HG02943 (cell line): ENCODE data around the gene PRPF40B.

Experiments
- ATAC-seq: cut with Tn5 transposase; IDR thresholded peaks from one replicate; pipeline ENCODE4 v1.9.1; 2021; ENCODE audit warnings: mild to moderate bottlenecking, low read depth, moderate library complexity; ENCODE audit not compliant: unreplicated experiment

PRPF40B gene

DNA sequence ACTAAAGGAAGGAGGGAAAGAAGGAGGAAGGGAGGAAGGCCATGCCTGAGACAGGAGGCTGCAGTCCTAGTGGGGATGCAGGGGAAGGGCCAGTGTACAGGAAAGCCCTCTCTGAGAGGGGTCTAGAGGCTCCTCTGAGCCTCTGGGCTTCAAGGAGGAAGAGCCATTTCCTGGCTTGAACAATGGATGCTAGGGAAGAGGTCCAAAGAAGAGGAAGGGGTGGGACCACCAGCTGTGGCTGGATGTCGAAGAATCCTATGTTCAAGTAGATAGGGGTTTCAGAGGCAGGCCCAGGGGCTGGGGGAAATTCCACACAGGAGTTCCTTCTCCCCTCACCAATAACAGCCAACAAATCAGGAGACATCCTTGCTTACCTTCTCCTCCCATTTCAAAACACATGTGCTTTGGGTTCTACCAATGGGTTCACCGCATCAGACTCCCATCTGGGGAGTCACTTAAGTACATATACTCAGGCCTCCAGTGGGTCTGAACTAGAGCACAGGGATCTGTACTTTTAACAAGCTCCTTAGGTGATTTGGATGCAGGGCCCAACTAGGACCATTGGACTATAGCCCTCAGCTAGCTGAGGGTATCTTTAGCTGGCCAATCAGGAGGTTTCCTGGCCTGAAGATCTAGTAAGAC lies 32.4 kb downstream of the PRPF40B start:
- no peak for ATAC-seq

DNA sequence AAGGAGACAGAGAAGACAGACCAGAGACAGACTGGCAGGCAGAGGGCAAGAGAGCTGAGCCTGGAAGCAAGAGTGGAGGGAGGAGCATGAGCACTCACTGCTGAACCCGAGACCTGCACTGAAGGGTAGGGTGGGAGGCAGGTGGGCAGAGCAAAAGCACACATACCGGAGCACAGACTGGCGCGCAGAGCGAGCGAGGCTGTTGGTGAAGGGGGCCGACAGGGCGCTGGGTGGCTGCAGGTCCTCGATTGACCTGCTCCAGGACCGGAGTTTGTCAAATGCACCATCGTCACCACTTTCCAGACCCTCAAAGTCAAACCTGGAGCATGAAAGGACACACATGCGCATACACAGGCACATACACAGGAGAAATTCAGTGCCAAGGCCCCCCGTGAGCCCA lies 34.9 kb downstream of the PRPF40B start:
- no peak for ATAC-seq

DNA sequence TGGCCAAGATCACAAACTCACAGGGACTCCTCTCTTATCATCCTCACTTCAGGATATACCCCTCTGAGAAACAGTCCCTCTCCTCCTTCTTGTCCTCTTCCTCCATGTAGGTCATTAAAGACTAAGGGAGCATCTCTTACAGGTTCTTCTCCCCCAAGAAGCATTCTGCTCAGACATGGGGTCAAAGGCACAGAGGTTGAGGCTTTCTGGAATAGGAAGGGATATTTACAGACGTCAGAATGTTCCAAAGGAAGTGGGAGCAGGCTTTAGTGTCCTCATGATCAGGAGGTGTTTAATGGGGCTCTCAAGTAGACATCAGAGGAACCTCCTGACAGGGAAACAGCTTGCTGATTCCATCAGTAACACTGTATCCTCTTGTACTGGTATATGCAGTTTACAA lies 36.4 kb downstream of the PRPF40B start:
- ATAC-seq, result no peak

DNA sequence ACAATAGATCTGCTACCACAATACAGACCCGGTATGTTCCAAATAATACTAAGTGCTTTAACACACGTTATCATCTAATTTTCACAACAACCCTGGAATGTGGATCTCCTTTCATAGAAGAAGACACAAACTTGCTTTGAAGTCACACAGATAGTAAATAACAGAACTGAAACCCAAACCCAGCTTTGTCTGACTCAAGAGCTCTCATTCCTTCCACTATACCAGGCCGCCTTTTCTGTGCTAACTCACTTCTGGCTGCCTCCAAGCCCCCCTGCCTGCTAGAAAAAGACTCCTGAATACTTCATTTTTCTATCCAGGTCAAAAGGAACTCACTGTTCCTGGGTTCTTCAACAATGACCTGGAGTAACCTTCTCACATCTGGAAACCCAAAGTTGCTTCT lies 37.8 kb downstream of the PRPF40B start:
- no peak for ATAC-seq

DNA sequence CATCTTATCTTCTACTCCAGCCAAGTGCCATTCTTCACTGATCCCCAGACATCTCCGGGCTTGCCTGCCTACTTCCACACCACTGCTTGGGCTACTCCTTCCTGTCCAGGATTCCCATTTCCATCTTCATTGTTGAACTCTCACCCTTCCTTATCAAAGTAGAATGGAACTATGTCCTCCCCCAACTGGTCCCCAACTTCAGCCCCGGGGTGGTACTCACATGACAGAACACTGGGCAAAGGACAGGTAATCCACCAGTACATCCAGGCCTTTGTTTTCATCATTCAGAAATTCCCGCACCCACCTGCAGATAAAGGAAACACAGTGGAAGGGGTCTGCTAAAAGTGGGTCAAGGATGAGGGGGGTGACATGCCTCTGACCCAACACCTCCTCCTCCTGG lies 38.4 kb downstream of the PRPF40B start:
- no peak for ATAC-seq

DNA sequence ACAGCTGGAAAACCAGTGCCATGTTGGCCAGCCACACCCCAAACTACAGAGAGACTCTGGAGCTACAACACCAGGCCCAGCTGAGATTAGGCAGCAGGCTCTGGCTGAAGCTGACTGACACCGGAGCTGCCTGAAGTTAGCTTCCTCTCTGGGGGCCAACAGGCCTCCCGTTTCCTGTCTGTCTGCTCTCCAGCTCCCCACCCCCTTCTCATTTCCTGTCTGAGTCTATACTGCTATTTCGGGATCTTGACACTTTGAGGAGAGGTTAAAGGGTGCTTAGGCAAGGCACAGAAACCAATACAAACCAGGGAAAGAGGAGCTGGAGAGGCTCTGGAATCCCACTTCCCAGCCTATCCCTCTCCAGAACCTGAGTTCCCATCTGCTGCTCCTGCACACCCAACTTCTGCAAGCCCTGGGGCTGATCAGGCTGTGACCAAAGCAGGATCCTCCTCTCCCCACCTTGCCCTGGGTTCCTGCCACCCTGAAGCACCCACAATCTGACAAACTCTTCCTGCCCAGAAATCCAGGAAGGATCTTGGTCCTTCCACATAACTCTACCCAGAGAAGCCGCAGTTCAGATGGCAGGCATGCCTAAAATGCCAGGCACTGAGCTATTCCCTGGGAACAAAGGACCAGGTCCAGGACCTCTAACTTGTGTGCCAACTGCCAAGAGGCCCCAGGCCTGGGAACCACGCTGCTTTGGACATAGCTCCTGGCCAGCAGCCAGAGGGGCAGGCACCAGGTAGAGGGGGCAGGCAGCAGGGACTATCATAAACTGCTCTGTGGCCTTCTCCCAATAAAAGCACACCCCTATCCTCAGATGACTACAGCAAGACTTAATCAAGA lies 39.9 kb downstream of the PRPF40B start:
- ATAC-seq, result peak; percentile 65

DNA sequence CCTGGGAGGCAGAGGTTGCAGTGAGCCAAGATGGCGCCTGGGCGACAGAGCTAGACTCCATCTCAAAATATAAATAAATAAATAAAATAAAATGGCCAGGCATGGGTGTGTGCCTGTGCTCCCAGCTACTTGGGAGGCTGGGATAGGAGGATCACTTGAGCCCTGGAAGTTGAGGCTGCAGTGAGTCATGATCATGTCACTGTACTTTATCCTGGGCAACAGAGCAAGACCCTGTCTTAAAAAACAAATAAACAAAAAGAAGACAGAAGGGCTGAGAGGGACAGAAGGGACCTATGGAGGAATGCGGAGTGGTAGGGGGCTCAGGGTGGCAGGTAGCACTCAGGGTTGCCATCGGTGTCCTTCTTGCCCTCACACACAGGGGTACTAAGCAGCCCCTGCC lies 40.8 kb downstream of the PRPF40B start:
- no peak for ATAC-seq

DNA sequence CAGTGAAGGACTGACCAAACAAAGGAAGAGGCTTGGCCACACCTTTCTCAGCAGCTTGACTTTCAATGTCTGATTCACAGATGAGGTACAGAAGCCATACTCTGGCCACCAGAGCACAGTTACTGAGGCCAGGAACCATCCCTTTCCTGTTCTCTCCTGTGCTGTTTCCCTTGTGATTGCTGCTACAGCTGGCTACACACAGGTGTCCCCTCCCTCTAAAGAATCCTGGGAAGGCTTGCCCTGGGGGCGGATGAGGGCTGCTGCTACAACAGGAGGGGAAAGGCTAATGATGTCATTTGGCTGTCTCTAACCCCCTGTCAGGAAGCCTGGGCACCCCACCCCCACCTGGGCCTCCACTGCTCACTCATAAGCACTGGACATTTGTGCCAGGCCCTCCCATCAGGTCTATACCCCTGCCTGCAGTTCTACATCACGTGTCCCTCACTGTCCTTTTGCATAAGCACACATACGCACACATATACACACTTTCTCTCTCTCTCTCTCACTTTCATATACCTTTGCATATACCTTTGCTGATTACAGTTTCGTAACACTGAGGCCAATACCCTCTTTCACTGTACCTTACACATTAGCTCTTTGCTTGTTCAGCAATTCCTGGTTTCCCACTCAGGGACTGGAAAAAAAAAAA lies 41.4 kb downstream of the PRPF40B start:
- peak; percentile 70 for ATAC-seq

DNA sequence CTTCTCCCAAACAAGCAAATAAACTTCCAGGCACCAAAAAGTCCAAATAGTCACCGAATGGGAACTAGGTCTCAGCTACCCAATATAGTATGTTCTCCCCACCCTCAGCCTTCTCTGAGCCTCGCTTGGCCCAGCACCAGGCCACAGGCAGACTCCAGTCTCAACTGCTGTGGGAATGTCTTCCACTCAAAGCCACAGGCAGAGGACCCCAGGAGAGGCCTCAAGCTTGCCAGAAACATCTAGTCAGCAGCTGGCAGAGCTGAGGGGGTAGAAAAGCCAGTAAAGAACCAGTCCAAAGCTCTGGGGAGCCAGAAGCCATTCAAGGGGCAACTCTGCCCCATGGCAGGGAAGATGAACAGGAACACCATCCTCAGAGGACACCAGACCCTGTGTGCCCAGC lies 42.0 kb downstream of the PRPF40B start:
- no peak for ATAC-seq

DNA sequence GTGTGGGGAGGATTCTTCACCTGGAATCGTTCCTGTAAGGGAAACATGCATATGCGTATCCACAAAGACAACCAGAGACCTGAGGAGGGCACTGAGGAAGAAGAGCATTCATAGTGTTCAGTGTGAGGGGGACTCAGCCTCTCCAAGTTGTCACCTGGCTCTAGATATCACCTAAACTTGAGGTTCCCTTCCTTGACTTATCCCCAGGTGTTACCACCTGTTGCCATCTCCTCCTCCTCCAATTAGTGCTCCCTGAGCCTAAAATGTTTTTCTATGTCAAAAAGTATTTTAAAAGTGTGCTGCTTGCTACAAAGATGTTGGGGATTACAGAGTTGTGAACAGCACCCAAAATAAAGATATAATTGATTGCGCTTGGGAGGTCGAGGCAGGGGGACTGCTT lies 42.8 kb downstream of the PRPF40B start:
- ATAC-seq, result no peak

DNA sequence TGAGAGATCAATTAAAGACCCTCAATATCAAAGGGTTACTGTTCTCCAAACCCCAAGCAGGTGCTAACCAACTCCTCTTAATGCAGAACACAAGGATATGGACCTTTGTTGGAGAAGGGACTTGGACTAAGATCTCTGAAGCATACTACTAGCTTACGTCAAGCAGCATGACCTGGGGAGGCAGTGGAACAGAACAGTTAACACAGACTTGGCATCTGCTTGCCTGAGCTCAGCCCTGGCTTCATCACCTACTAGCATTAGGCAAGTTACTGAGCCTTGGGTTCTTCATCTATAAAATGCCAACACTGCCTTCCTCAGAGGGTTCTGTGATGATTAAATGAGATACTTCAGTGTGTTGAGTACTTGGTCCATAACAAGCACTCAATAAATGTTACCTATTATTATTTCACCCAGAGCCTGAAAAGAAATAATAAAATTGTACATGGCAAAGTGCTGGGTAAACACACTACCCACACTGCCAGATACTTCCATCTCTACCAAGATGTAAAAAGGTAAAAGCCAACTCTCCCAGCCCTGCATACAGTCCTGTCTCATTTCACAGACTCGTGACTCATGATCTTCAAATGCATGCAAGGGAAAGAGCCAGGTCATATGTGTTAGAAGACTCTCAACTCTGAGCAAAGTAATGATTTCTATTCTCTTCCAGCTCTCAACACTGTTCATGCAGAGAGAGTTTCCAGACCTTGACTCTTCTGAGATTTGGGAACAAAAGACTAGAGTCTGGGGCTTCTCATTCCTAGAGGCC lies 44.1 kb downstream of the PRPF40B start:
- no peak for ATAC-seq

DNA sequence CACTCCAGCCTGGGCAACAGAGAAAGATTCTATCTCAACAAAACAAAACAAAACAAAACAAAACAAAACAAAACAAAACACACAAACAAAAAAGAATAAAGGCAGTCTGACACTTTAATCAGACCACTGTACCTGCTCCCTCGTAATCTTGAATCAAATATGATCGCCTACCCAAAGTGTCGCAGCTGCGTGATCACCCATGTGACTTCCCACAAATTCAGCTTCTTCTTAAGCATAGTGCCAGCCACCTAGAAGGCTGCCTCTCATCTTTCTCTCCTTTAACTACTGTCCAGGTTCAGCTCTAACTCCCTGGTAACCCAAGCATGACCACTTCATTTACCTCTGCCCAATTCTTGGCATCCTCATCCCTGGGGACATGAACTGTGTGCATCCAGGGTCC lies 46.4 kb downstream of the PRPF40B start:
- no peak for ATAC-seq

DNA sequence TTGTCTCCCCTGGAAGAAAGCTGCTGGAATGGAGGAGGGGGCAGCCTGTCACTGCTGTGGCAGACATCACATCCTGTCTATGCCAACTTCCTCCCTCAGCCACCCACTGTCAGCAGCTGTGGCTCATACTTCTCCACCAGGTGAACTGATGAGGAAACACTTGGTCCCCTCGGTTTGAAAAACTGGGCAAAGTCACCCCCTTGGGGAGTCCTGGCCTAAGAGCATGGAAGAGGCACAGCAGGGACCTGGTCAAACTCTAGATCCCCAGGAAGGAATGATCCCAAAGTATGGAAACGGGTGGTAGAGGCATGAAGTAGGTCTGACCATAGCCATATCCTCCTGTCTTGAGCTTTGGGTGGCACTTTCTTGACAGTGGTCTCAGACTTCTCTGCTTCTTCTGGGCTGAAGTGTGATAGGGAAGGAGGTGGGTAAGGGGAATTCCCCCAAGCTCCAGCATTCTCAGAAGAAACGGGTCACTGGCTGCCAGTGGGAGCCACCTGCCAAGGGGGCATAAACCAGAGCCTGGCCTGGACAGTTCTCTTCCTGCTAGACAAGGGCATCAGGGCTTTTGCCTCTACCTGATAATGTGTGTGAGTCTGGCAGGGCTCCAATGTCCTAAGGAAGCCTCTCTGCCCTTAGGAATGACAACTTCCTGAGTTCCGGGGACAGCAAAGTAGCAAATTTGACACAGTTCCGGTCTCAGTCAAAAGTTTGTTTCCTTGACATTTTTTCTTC lies 47.8 kb downstream of the PRPF40B start:
- no peak for ATAC-seq

DNA sequence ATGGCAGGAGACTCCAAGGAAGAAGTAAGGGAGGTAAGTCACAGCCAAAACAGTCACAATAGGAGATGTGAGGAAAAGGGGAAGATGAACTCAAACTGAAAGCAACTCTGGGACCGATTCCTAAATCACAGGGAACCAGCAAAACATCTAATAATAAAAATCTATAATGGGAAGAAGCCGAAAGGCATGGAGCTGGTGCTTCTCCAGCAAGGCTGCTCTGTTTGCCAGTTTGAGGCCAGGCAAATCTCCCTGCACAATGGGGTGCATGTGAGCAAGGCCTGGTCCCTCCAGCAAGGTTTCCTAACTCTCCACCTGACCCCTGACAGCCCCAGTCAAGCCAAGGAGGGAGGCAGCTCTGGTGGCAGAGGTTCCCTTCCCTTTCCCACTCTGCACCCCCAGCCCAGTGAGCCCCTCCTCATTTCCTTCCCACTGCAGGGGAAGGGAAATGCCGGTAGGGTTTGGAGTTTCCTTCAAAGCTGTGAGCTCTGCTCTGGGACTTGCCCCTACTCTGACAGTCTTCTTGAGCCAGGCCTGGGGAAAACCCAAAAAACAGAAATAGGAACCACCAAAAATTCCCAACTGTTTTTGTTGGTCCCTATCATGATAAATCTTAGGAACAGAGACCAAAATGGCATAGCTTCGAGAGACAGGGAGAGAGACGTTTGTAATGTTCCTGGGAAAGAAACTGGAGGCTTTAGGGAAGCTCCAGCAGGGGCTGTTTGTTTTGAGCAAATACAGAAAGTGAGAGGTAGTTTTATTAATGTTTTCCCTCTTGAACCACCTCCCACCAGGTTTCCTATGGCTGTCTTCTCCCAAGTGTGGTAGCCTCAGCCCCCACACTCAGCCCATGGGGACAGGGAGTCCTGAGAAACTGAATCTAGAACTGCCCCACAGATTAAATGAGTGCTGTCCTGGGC lies 49.2 kb downstream of the PRPF40B start:
- no peak for ATAC-seq

DNA sequence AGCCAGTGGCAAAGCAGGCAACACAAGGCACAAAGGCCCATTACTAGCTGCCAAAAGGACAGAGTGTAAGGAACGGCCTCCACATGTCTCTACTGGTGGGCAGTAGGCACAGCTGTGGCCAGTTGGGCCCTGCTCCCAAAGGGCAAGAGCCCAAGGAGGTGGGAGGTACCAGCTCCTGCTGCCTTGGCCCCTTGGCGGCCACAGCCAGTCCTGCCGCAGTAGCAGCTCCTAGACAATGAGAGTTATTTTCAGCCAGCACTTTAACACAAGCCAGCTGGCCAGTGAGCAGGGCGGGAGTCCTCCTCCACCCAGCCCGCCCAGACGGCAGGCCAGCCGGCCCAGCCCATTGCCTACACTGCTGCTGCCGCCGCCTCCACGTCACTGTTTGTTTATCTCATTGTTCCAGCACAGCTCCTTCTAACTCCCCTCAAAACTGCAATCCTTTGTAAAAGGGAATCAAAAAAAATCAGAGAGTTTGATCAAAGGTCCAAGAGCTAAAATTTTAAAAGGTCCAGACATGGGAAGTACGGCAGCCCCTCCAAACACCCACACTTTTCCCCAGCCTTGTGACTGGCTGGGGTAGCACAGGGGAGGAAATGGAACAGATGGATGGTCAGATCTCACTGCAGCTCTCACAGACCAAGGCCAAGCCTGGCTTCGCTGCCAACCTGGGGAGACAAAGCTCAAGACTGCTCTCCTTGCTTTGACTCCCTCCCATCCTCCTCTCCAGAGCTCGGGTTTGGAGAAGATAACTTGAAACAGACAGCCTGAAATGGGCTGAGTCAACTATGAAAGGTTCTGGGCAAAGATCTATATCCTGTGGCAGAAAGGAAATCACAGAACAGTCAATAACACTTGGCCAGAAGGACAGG lies 50.3 kb downstream of the PRPF40B start:
- no peak for ATAC-seq

DNA sequence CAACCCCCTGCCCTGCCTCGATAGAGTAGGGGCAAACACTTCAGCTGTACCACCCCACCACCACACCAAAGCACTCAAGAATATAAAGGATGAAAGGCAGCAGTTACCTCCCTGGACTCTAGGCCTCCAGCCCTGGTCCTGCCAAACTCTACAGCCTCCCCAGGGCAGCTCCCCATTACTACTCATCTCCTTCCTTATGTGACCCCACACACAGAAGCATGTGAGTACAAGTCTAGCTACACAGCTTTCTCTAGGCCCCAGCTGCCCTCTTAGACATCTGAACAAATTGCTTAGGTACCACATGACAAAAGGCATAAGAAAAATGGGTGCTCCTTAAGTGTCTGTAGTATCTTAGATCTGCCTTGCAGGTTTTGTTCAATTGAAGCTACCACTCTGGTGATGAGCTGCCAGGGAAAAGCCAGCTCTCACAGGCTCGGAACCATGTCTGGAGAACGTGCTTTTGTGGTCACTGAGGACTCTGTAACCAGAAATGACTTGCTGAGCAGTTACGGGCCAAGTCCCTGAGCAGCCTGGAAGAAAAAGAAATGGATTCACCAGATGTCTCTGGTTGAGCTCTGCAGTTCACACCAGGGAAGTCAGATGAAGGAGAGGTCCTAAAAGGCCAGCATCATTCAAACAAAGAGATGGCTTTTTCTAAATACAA lies 51.1 kb downstream of the PRPF40B start:
- ATAC-seq, result no peak

DNA sequence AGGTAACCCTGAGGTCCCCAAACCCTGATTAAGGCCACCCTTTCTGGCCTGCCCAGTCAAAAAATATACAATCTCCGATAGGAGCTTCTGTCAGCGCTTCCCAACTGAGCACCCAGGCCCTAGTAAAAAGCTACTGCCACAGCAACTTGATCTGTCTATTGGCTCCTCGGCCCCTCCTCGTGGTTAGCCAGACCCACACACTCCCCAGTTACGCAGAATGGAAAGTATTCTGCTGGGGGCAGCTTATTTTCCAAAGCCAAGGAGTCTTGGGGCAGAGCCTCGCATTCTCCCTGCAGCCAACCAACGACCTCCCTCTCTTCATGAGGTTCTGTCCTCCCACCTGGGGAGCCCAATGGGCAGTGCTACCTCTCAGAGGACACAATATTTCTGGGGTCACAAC lies 51.8 kb downstream of the PRPF40B start:
- ATAC-seq, result no peak

DNA sequence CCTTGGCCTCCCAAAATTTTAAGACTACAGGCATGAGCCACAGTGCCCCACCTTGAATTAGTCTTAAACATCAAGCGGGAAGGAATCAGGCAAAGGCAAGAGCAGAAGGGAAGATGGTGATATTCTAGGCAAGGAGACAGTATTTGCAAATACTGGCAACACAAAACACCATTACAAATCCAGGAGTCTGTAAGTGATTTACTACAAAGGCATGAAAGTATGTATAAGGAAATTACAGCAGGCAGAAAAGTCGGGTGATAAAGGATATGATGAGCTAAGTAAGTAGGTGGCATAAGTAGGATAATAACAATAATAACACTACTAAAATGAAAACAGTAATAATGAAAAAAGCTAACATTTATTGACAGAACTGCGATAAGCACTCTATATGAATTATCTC lies 55.4 kb downstream of the PRPF40B start:
- no peak for ATAC-seq
